GM21723 (cell line): ENCODE measurements around the gene NAT9.

Experiments used
- ATAC-seq: cut with Tn5 transposase; IDR thresholded peaks from one replicate; pipeline ENCODE4 v1.9.1; 2021; ENCODE audit warnings: mild to moderate bottlenecking, moderate library complexity; ENCODE audit not compliant: unreplicated experiment

The NAT9 gene

GRCh38 chr17:74746922-74747321 is 29.2 kb downstream of the NAT9 start:
- ATAC-seq, result no peak

- no peak for ATAC-seq
These were observed 29.8 kb downstream of the NAT9 start for GRCh38 chr17:74746376-74746775.

GRCh38 chr17:74745548-74746177 is 30.5 kb downstream of the NAT9 start:
- no peak for ATAC-seq

- ATAC-seq, result no peak
These were observed 31.2 kb downstream of the NAT9 start for GRCh38 chr17:74744714-74745547.

GRCh38 chr17:74744349-74744713 is 31.8 kb downstream of the NAT9 start:
- ATAC-seq, result no peak

GRCh38 chr17:74743755-74744154 is 32.4 kb downstream of the NAT9 start:
- no peak for ATAC-seq

- no peak for ATAC-seq
These were observed 33.1 kb downstream of the NAT9 start for GRCh38 chr17:74742978-74743545.

GRCh38 chr17:74742153-74742515 is 34.0 kb downstream of the NAT9 start:
- no peak for ATAC-seq

- ATAC-seq, result no peak
These were observed 35.3 kb downstream of the NAT9 start for GRCh38 chr17:74740641-74741387.

- ATAC-seq, result no peak
These were observed 36.0 kb downstream of the NAT9 start for GRCh38 chr17:74740173-74740572.

- no peak for ATAC-seq
These were observed 36.8 kb downstream of the NAT9 start for GRCh38 chr17:74739227-74739831.

GRCh38 chr17:74738051-74738996 is 37.8 kb downstream of the NAT9 start:
- ATAC-seq, result peak; percentile 58

GRCh38 chr17:74737299-74738050 is 38.7 kb downstream of the NAT9 start:
- no peak for ATAC-seq

- no peak for ATAC-seq
These were observed 39.4 kb downstream of the NAT9 start, which contains the start of gene RAB37 for GRCh38 chr17:74736513-74737298. Gene RAB37 (plus strand): TSS chr17:74737256. CDS start chr17:74737273, 17 bp downstream.

GRCh38 chr17:74734256-74734655 is 41.9 kb downstream of the NAT9 start:
- no peak for ATAC-seq

- ATAC-seq, result no peak
These were observed 42.6 kb downstream of the NAT9 start for GRCh38 chr17:74733365-74734122.

GRCh38 chr17:74732042-74732867 is 43.9 kb downstream of the NAT9 start:
- no peak for ATAC-seq
